ENCODE data around the gene KPNA3.
A peak's percentile ranks its signal among the peaks of the same experiment; 100 is the strongest.

KPNA3 gene

DNA sequence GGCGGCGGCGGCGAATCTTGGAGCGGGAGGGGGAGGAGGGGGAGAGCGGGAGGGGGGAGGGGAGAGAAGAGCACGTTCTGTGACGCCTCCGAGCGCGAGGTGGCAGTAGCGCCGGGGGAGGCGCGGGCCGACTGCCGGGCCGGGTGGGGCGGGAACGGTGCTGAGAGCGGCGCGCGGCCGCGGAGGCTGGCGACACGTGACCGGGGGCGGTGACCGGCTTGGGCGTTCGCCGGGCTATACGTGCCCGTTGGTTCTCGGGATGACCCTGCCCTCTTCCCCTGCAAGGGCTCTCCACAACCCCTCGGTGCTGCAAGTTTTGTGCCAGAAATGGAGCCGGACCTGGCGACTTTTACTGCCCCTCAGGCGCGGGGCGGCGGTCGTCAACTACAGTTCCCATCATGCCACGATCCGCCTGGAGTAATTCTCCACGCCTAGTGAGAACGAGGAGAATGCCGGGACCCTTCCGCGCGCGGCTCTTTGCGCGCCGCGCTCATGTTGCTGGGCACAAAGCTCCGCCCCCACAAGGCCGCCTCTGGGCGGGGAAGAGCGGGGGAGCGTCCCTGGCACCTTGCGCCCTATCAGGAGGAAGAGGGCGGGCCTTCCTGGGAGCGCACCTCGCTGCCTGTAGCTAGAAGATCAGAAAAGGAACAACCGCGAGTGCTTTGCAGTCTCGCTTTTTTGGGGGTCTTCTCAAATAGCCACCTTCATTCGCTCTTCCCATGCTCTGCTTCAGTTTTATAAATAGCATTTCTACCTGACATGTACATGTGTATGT, at the start of gene KPNA3:
KPNA3 (minus strand) TSS at position 133 of the 775 bp plus-strand sequence. CDS start 176 bp downstream, outside the sequence.
- no peaks in the 10 kb centered on the region for H3K4me1 ChIP-seq (ENCODE audit: control insufficient read depth, insufficient read depth, low read length)
- H3K4me3 ChIP-seq (ENCODE audit: low read depth, low read length): peak within 1 kb of the TSS; percentile 74
- no peaks in the 10 kb centered on the region for H3K9me3 ChIP-seq (ENCODE audit: control insufficient read depth, insufficient read depth, low read length)
- H3K9ac ChIP-seq (ENCODE audit: low read depth, low read length): peak within 1 kb of the TSS; percentile 92
- no peaks in the 10 kb centered on the region for H3K27me3 ChIP-seq (ENCODE audit: control insufficient read depth, insufficient read depth, low read length)
- H3K36me3 ChIP-seq (ENCODE audit: control insufficient read depth, insufficient read depth, low read length): no peaks in the 10 kb centered on the region

- H3K9me3 ChIP-seq (ENCODE audit: control insufficient read depth, insufficient read depth, low read length): no peaks in the 10 kb centered on the region
- no peak overlapping the region for H3K9ac ChIP-seq (ENCODE audit: low read depth, low read length)
- H3K36me3 ChIP-seq (ENCODE audit: control insufficient read depth, insufficient read depth, low read length): no peaks in the 10 kb centered on the region
- peaks cover 3% of the 10 kb centered on the region for H3K4me1 ChIP-seq (ENCODE audit: control insufficient read depth, insufficient read depth, low read length)
- H3K27me3 ChIP-seq (ENCODE audit: control insufficient read depth, insufficient read depth, low read length): peaks cover under 1% of the 10 kb centered on the region
- H3K4me3 ChIP-seq (ENCODE audit: low read depth, low read length): no peak overlapping the region
These were observed 49.5 kb upstream of the KPNA3 start for GRCh38 chr13:49841964-49842363.

GRCh38 chr13:49840675-49841074, 48.2 kb upstream of the KPNA3 start:
- H3K4me1 ChIP-seq (ENCODE audit: control insufficient read depth, insufficient read depth, low read length): peaks cover 9% of the 10 kb centered on the region
- H3K9ac ChIP-seq (ENCODE audit: low read depth, low read length): no peak overlapping the region
- H3K36me3 ChIP-seq (ENCODE audit: control insufficient read depth, insufficient read depth, low read length): no peaks in the 10 kb centered on the region
- no peak overlapping the region for H3K4me3 ChIP-seq (ENCODE audit: low read depth, low read length)
- H3K9me3 ChIP-seq (ENCODE audit: control insufficient read depth, insufficient read depth, low read length): no peaks in the 10 kb centered on the region
- no peaks in the 10 kb centered on the region for H3K27me3 ChIP-seq (ENCODE audit: control insufficient read depth, insufficient read depth, low read length)

- H3K4me1 ChIP-seq (ENCODE audit: control insufficient read depth, insufficient read depth, low read length): peaks cover 9% of the 10 kb centered on the region
- no peaks in the 10 kb centered on the region for H3K36me3 ChIP-seq (ENCODE audit: control insufficient read depth, insufficient read depth, low read length)
- H3K4me3 ChIP-seq (ENCODE audit: low read depth, low read length): no peak overlapping the region
- H3K9me3 ChIP-seq (ENCODE audit: control insufficient read depth, insufficient read depth, low read length): no peaks in the 10 kb centered on the region
- H3K27me3 ChIP-seq (ENCODE audit: control insufficient read depth, insufficient read depth, low read length): no peaks in the 10 kb centered on the region
- no peak overlapping the region for H3K9ac ChIP-seq (ENCODE audit: low read depth, low read length)
These were observed 47.8 kb upstream of the KPNA3 start for GRCh38 chr13:49840266-49840665.

DNA sequence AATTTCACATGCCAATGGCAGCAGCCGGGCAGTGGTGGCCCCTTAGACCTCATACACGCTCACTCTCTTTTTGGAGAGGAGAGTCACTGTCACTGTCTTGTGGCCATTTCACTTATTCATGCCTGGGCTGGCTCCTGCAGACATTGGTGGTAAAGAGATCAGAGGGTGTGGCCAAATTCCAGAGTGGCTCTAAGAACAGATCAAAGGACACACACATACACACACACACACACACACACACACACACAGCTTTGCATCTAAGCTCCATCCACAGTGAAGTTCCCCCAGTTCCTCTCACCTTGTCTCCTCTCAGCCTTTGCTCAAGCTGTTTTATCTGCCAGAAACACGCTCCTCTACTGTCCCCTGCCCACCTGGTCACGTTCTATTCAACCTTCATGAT, 46.5 kb upstream of the KPNA3 start:
- peaks cover 9% of the 10 kb centered on the region for H3K4me1 ChIP-seq (ENCODE audit: control insufficient read depth, insufficient read depth, low read length)
- H3K4me3 ChIP-seq (ENCODE audit: low read depth, low read length): no peak overlapping the region
- no peak overlapping the region for H3K9ac ChIP-seq (ENCODE audit: low read depth, low read length)
- no peaks in the 10 kb centered on the region for H3K9me3 ChIP-seq (ENCODE audit: control insufficient read depth, insufficient read depth, low read length)
- H3K27me3 ChIP-seq (ENCODE audit: control insufficient read depth, insufficient read depth, low read length): no peaks in the 10 kb centered on the region
- H3K36me3 ChIP-seq (ENCODE audit: control insufficient read depth, insufficient read depth, low read length): no peaks in the 10 kb centered on the region

DNA sequence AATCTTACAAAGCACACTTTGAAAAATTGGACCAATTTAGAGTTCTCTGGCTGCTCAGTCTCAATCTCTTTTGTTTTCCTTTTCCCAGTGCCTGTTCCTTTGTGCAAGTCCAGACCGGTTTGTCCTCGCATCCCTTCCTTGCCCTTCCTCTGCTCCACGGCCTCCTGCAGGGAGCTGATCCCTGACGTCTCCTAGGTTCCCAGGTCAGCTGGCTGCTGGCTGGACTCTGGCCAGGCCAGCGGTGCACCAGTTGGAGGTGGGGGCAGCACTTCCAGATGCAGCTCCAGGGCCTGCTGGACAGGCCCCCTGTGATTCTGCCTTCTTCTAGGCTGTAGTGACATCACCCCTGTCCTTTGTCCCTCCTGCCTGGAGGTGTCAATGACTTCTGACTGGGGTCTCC, 44.0 kb upstream of the KPNA3 start:
- Histone ChIP-seq H3K4me3 (ENCODE audit: low read depth, low read length) (no peak overlapping the region), H3K9ac (ENCODE audit: low read depth, low read length) (no peak overlapping the region), H3K27me3 (ENCODE audit: control insufficient read depth, insufficient read depth, low read length) (no peaks in the 10 kb centered on the region), H3K9me3 (ENCODE audit: control insufficient read depth, insufficient read depth, low read length) (no peaks in the 10 kb centered on the region), H3K4me1 (ENCODE audit: control insufficient read depth, insufficient read depth, low read length) (peaks cover 14% of the 10 kb centered on the region), H3K36me3 (ENCODE audit: control insufficient read depth, insufficient read depth, low read length) (no peaks in the 10 kb centered on the region)

DNA sequence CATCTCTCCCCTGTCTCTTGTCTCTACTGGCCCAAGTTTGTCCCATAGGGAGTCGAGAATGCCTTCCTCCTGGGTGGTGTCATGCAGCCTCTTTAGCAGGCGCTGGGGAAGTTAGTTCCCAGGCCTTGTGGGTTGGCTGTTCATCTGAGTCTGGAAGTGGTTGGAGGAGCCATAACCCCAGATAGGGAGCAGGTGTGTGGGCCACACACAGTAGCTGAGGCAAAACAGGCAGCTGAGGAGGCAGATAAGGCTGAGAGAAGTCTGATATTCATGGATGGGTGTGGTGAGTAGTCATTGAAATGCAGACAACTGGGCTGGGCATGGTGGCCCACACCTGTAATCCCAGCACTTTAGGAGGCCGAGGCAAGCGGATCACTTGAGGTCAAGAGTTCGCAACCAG, 40.9 kb upstream of the KPNA3 start:
- Histone ChIP-seq H3K9ac (ENCODE audit: low read depth, low read length) (no peak overlapping the region), H3K36me3 (ENCODE audit: control insufficient read depth, insufficient read depth, low read length) (no peaks in the 10 kb centered on the region), H3K4me3 (ENCODE audit: low read depth, low read length) (no peak overlapping the region), H3K9me3 (ENCODE audit: control insufficient read depth, insufficient read depth, low read length) (no peaks in the 10 kb centered on the region), H3K4me1 (ENCODE audit: control insufficient read depth, insufficient read depth, low read length) (peaks cover 12% of the 10 kb centered on the region), H3K27me3 (ENCODE audit: control insufficient read depth, insufficient read depth, low read length) (no peaks in the 10 kb centered on the region)

GRCh38 chr13:49831455-49831854, 39.0 kb upstream of the KPNA3 start:
- H3K9me3 ChIP-seq (ENCODE audit: control insufficient read depth, insufficient read depth, low read length): no peaks in the 10 kb centered on the region
- H3K36me3 ChIP-seq (ENCODE audit: control insufficient read depth, insufficient read depth, low read length): no peaks in the 10 kb centered on the region
- no peak overlapping the region for H3K4me3 ChIP-seq (ENCODE audit: low read depth, low read length)
- H3K27me3 ChIP-seq (ENCODE audit: control insufficient read depth, insufficient read depth, low read length): no peaks in the 10 kb centered on the region
- no peak overlapping the region for H3K9ac ChIP-seq (ENCODE audit: low read depth, low read length)
- peaks cover 8% of the 10 kb centered on the region for H3K4me1 ChIP-seq (ENCODE audit: control insufficient read depth, insufficient read depth, low read length)

DNA sequence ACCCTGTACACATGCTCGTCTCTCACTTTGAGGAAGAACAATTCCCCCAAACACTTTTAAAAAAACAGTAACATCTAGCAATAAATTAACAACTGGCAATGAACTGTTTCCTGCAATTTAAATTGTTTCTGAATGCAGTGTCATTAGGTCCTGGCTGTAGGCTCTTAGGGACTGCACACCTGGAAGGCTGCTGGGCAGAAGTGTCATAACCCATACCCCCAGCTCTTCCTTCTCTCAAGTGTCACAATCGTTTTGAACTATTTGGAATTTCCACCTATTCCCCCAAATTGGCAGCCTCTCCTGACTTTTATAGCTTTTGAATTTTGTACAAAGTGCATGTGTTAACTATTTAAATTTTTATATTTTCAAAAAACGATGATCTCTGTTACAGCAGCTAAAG, 38.2 kb upstream of the KPNA3 start:
- no peak overlapping the region for H3K9ac ChIP-seq (ENCODE audit: low read depth, low read length)
- peaks cover 5% of the 10 kb centered on the region for H3K4me1 ChIP-seq (ENCODE audit: control insufficient read depth, insufficient read depth, low read length)
- no peak overlapping the region for H3K4me3 ChIP-seq (ENCODE audit: low read depth, low read length)
- H3K27me3 ChIP-seq (ENCODE audit: control insufficient read depth, insufficient read depth, low read length): no peaks in the 10 kb centered on the region
- no peaks in the 10 kb centered on the region for H3K36me3 ChIP-seq (ENCODE audit: control insufficient read depth, insufficient read depth, low read length)
- H3K9me3 ChIP-seq (ENCODE audit: control insufficient read depth, insufficient read depth, low read length): no peaks in the 10 kb centered on the region

GRCh38 chr13:49829715-49830114, 37.2 kb upstream of the KPNA3 start:
- no peaks in the 10 kb centered on the region for H3K36me3 ChIP-seq (ENCODE audit: control insufficient read depth, insufficient read depth, low read length)
- no peaks in the 10 kb centered on the region for H3K27me3 ChIP-seq (ENCODE audit: control insufficient read depth, insufficient read depth, low read length)
- H3K9me3 ChIP-seq (ENCODE audit: control insufficient read depth, insufficient read depth, low read length): no peaks in the 10 kb centered on the region
- no peak overlapping the region for H3K9ac ChIP-seq (ENCODE audit: low read depth, low read length)
- H3K4me3 ChIP-seq (ENCODE audit: low read depth, low read length): no peak overlapping the region
- H3K4me1 ChIP-seq (ENCODE audit: control insufficient read depth, insufficient read depth, low read length): peaks cover 5% of the 10 kb centered on the region

GRCh38 chr13:49828453-49828852, 36.0 kb upstream of the KPNA3 start:
- H3K4me3 ChIP-seq (ENCODE audit: low read depth, low read length): no peak overlapping the region
- H3K9ac ChIP-seq (ENCODE audit: low read depth, low read length): no peak overlapping the region
- no peaks in the 10 kb centered on the region for H3K9me3 ChIP-seq (ENCODE audit: control insufficient read depth, insufficient read depth, low read length)
- no peaks in the 10 kb centered on the region for H3K36me3 ChIP-seq (ENCODE audit: control insufficient read depth, insufficient read depth, low read length)
- H3K4me1 ChIP-seq (ENCODE audit: control insufficient read depth, insufficient read depth, low read length): peaks cover 5% of the 10 kb centered on the region
- H3K27me3 ChIP-seq (ENCODE audit: control insufficient read depth, insufficient read depth, low read length): no peaks in the 10 kb centered on the region

DNA sequence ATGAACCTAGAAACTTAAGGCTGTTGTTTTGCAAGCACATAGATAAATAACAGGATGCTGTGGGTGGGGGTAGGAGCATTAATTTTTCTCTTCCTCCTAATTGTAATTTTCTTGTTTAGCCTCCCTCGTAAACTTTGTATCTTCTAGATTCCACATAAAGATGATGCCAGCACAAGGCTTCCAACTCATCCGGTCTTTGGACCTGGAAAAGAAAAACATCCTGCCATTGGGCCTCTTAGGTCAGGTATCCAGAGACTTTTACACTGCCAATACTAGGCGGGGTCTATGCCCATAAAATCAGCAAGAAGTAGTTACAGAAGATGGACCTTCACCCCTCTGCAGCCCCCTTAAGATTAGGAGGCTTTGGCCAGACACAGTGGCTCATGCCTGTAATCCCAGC, 35.4 kb upstream of the KPNA3 start:
- Histone ChIP-seq H3K9me3 (ENCODE audit: control insufficient read depth, insufficient read depth, low read length) (no peaks in the 10 kb centered on the region), H3K9ac (ENCODE audit: low read depth, low read length) (no peak overlapping the region), H3K27me3 (ENCODE audit: control insufficient read depth, insufficient read depth, low read length) (no peaks in the 10 kb centered on the region), H3K4me3 (ENCODE audit: low read depth, low read length) (no peak overlapping the region), H3K36me3 (ENCODE audit: control insufficient read depth, insufficient read depth, low read length) (no peaks in the 10 kb centered on the region), H3K4me1 (ENCODE audit: control insufficient read depth, insufficient read depth, low read length) (peaks cover 2% of the 10 kb centered on the region)
